DOHH2 (cell line): ENCODE data around the gene CDH4.

Source experiments
- H3F3A ChIP-seq: fragments of 200-600 bp; sonication (generic), shearing (Covaris generic); 2 replicates; pipeline ENCODE4 v1.6.0; 2016; ENCODE audit warnings: antibody characterized with exemption, mild to moderate bottlenecking; ENCODE audit not compliant: control insufficient read depth, insufficient read depth
- H3K27ac ChIP-seq: fragments of 200-600 bp; sonication (generic); 2 replicates; pipeline ENCODE4 v1.5.1; 2014; ENCODE audit warnings: low read depth, mild to moderate bottlenecking, low read length, moderate library complexity
- H3K27me3 ChIP-seq: fragments of 200-600 bp; sonication (generic); 2 replicates; pipeline ENCODE4 v1.6.1; 2014; ENCODE audit warnings: mild to moderate bottlenecking, low read length, mixed read lengths; ENCODE audit not compliant: control insufficient read depth
- H3K36me3 ChIP-seq: fragments of 200-600 bp; sonication (generic); 2 replicates; pipeline ENCODE4 v1.6.1; 2014; ENCODE audit warnings: mild to moderate bottlenecking, low read length, moderate library complexity, mixed read lengths; ENCODE audit not compliant: control insufficient read depth
- H3K4me1 ChIP-seq: fragments of 200-600 bp; sonication (generic); 2 replicates; pipeline ENCODE4 v1.6.1; 2014; ENCODE audit warnings: mild to moderate bottlenecking, low read length, mixed read lengths; ENCODE audit not compliant: control insufficient read depth
- H3K4me2 ChIP-seq: fragments of 200-600 bp; sonication (generic); 2 replicates; pipeline ENCODE4 v1.6.0; 2014; ENCODE audit warnings: mild to moderate bottlenecking, low read length, moderate library complexity
- H3K4me3 ChIP-seq: fragments of 200-600 bp; sonication (generic); 2 replicates; pipeline ENCODE4 v1.5.1; 2014; ENCODE audit warnings: mild to moderate bottlenecking, low read length, mixed read lengths
- H3K79me2 ChIP-seq: fragments of 200-600 bp; sonication (generic); 2 replicates; pipeline ENCODE4 v1.6.1; 2014; ENCODE audit warnings: mild to moderate bottlenecking, low read length, mixed read lengths; ENCODE audit not compliant: control insufficient read depth
- H3K9me2 ChIP-seq: fragments of 200-600 bp; sonication (generic); replicated peaks from 2 replicates; pipeline ENCODE4 v1.6.1; 2014; ENCODE audit warnings: mild to moderate bottlenecking, low read length, mixed read lengths; ENCODE audit not compliant: control insufficient read depth
- H3K9me3 ChIP-seq: fragments of 200-600 bp; sonication (generic); 2 replicates; pipeline ENCODE4 v1.6.1; 2014; ENCODE audit warnings: antibody characterized with exemption, low read length, mixed read lengths; ENCODE audit not compliant: control insufficient read depth, insufficient read depth
- H4K20me1 ChIP-seq: fragments of 200-600 bp; sonication (generic); 2 replicates; pipeline ENCODE4 v1.6.0; 2014; ENCODE audit warnings: low read depth, mild to moderate bottlenecking, antibody characterized with exemption, low read length, moderate library complexity; ENCODE audit not compliant: control insufficient read depth, insufficient read depth
- EZH2phosphoT487 ChIP-seq: fragments of 200-600 bp; sonication (generic); IDR thresholded peaks from 2 replicates; pipeline ENCODE4 v1.6.1; 2017; ENCODE audit warnings: borderline replicate concordance, mild to moderate bottlenecking, antibody characterized with exemption, low read length, moderate library complexity, mixed read lengths
- TF ChIP-seq, protein P1 (sequence below): fragments of 200-600 bp; sonication (generic); IDR thresholded peaks from one replicate; pipeline ENCODE4 v1.5.1; 2014; ENCODE audit warnings: antibody characterized with exemption, mild to moderate bottlenecking, low read depth, low read length; ENCODE audit not compliant: poor library complexity, severe bottlenecking

CDH4 gene

DNA sequence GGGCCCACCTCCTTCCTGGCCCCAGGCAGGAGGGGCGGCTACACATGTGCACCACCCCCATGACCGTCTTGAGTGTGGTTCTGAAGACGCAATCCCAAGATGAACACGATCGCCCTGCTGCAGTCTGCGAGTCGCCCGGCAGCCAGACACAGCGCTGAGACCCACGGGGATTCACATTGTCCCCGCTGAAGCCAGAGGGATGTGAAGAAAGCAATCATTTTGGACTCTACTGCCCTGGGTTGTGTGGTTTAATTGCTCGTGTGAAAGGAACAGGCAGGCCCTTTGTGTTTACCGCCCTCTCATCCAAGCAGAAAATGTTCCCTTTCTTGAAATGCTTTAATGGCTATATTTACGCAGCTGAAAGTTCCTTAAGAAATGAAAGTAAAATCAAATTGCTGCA lies 534.2 kb downstream of the CDH4 start:
- H3K79me2 ChIP-seq = no peaks in the 10 kb centered on the region
- no peak overlapping the region for H3K4me3 ChIP-seq
- H3K27me3 ChIP-seq = no peaks in the 10 kb centered on the region
- no peaks in the 10 kb centered on the region for H3K4me1 ChIP-seq
- no peaks in the 10 kb centered on the region for H3K9me2 ChIP-seq
- H4K20me1 ChIP-seq = no peaks in the 10 kb centered on the region
- H3K9me3 ChIP-seq = no peaks in the 10 kb centered on the region
- TF ChIP-seq, protein P1, sequence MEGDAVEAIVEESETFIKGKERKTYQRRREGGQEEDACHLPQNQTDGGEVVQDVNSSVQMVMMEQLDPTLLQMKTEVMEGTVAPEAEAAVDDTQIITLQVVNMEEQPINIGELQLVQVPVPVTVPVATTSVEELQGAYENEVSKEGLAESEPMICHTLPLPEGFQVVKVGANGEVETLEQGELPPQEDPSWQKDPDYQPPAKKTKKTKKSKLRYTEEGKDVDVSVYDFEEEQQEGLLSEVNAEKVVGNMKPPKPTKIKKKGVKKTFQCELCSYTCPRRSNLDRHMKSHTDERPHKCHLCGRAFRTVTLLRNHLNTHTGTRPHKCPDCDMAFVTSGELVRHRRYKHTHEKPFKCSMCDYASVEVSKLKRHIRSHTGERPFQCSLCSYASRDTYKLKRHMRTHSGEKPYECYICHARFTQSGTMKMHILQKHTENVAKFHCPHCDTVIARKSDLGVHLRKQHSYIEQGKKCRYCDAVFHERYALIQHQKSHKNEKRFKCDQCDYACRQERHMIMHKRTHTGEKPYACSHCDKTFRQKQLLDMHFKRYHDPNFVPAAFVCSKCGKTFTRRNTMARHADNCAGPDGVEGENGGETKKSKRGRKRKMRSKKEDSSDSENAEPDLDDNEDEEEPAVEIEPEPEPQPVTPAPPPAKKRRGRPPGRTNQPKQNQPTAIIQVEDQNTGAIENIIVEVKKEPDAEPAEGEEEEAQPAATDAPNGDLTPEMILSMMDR = no peak
- no peak for TF ChIP-seq EZH2phosphoT487
- H3K27ac ChIP-seq = no peak overlapping the region
- H3F3A ChIP-seq = no peaks in the 10 kb centered on the region
- H3K36me3 ChIP-seq = no peaks in the 10 kb centered on the region
- H3K4me2 ChIP-seq = no peak overlapping the region

- Histone ChIP-seq H3F3A (no peaks in the 10 kb centered on the region), H3K36me3 (no peaks in the 10 kb centered on the region), H3K9me3 (no peaks in the 10 kb centered on the region), H3K27ac (no peak overlapping the region), H3K9me2 (no peaks in the 10 kb centered on the region), H3K4me2 (no peak overlapping the region), H3K27me3 (no peaks in the 10 kb centered on the region), H3K79me2 (no peaks in the 10 kb centered on the region), H3K4me1 (no peaks in the 10 kb centered on the region), H3K4me3 (no peak overlapping the region), H4K20me1 (no peaks in the 10 kb centered on the region)
- TF ChIP-seq EZH2phosphoT487 = no peak
- TF ChIP-seq, protein P1 = no peak
These were observed 536.3 kb downstream of the CDH4 start for GRCh38 chr20:61788343-61788742.

DNA sequence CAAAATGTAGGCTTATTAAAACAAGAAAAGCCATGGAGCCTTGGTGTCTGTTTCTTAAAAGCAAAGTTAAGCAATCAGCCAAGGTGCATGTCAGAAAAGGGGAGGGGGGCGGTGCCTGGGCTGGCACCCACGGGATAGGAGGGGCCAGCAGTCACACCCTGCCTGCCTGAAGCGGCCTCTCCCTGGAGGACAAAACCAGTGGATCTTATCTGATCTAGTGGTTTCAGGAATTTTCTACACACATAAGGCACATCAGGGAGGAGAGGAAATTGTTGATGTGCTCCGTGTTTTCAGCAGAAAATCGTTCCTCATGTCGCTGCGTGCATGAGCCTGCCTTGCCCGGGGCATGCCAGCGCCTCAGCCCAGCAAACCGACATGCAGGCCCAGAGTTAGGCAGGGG lies 537.3 kb downstream of the CDH4 start:
- Histone ChIP-seq H3K27me3 (no peaks in the 10 kb centered on the region), H4K20me1 (no peaks in the 10 kb centered on the region), H3K4me1 (no peaks in the 10 kb centered on the region), H3K9me2 (no peaks in the 10 kb centered on the region), H3K4me3 (no peak overlapping the region), H3K36me3 (no peaks in the 10 kb centered on the region), H3F3A (no peaks in the 10 kb centered on the region), H3K4me2 (no peak overlapping the region), H3K79me2 (no peaks in the 10 kb centered on the region), H3K27ac (no peak overlapping the region), H3K9me3 (no peaks in the 10 kb centered on the region)
- TF ChIP-seq, protein P1 = no peak
- no peak for TF ChIP-seq EZH2phosphoT487
